HL-60/S4 (cell line): ENCODE data around the gene ACER2.

Experiments used
- in situ Hi-C: fragments of 300-500 bp; cut with MboI; formaldehyde crosslinking; loops from 2 replicates; pipeline ENCODE4 v1.14.3; 2022; ENCODE audit warnings: low sequenced_read_pairs

Gene ACER2

DNA sequence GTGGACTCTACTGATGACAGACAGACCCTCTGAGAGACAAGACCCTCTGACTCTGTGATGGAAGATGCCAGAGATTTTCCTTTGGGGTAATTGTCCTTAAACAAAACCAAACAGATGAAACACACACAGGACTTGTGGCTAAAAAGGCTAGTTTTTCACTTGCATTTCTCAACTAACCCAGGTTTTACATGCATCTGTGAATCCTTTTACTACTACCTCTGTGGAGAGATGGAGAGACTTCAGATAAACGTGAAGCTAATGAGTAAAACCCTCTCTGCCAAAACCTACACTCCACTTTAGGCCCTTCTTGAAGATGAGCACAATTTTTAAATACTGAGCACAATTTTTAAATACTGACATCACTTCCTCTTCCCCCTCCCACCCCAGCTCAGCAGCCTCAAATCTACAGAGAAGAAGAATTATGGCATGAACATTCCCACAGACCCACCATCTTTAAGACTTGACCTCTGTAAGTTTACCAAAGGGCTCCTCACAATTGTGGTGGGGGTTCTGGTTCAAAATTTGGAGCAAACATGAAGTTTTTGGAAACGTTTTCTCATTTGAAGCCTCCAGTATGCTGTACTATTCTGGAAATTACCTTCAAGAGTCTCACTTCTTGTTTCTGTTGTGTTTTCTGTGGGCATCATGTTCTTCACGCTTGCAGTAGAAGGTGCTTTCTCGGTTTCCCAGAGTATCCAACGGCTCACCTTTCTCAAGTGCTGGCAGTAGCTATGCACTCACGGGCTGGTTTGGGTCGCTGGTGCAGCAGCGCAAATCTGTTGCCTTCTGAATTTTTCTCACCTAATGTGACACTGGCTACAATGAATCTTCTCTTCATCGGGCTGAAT, 42.7 kb downstream of the ACER2 start:
- in situ Hi-C loops: no loop called here

DNA sequence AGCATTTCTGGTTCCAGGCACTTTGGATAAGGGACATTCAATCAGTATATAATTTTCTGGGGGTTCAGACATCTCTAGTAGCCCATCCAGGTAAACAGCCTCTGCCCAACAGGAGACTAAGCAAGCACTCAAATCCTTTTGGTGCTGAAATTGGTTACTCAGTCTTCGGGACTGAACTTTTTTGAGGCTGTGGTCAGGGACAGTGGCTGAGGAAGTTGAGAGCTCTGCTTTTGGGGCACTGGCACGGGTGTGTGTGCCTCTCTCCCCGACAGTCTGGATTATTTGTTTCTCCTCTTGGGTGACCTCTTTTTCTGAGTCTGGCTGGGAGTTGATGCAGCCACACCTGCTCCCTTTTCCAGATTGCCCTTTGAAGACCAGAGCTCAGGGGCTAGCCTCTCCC, 47.6 kb downstream of the ACER2 start:
- in situ Hi-C loops: no loop called here

DNA sequence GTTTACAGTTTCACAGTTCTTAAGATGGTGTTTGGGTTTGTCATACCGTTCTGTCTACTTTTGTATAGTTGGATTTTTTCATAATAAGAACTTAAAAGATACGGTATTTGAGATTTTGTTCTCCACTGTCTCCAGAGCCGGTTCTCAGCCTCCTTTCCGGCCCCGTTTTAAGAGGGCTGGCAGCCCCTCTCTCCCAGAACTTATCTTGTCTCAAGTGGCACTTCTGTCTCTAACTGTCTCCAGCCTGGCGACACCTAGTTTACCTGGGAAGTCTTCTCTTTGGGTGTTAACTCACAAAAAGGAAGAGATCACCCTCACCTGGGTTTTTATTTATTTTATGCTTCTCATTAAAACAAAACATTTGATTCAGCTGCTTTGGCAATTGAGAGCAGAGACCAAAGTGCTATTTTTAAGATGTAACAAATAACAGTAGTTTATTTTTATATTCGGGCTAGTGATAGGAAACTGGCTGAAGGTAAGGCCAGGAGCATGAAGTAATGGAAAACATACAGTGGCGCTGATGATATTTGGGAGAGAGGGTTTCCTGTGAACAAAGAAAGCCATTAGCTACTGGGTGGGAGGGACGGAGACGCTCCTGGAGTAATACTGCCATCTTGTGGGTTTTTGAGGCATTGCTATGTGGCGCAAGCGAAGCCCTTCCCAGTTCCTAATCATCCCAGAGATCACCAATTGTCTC, 48.3 kb downstream of the ACER2 start:
- in situ Hi-C loops: no loop called here

DNA sequence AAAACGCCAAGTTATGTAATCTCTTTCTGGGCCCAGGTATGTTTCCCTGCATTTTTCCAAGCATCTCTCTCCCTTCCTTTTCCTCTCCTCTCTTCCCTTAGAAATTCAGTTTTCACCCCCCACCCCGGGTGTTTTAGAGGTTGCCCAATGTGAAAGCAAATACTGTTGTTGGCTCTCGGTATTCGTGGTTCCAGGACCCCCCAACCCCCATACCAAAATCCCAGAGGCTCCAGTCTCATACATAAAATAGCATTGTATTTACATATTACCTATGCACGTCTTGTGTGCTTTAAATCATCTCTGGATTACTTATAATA, 48.8 kb downstream of the ACER2 start:
- in situ Hi-C loops: no loop called here

DNA sequence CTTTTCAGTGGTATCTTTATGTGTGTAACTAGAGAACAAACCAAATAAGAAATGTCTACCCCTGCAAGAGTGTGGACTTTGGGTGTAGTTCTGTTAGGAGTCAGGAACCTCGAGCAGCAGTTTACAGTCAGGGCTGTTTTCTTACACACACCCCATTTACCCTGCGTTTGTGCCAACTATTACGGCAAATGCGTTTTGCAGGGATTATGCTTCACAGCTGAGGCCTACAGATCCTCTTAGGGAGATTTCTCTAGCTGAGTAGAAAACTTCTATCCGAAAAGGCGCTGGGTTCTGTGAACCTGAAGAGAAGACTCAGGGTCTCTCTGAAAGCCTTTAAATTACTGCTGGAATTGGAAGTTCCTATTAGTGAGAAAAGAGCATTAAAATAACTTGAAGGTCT, 51.4 kb downstream of the ACER2 start:
- in situ Hi-C loops: no loop called here

DNA sequence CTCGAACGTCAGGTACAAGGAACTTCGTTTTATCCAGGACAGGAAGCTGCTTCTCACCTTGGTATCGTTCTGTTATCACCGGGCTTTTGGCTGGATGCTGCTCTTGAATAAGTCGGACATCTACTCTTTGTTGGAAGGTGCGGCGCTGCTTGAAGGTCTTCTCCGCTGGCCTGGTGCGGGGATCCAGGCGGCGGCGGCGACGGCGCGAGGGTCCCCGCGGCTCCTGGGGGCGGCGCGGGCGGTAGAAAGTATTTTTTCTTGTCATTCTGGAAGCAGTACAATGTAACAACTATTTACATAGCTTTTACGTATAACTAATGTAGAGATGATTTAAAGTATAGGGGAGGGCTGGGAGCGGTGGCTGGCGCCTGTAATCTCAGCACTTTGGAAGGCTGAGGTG, 52.3 kb downstream of the ACER2 start:
- in situ Hi-C loops: no loop called here

DNA sequence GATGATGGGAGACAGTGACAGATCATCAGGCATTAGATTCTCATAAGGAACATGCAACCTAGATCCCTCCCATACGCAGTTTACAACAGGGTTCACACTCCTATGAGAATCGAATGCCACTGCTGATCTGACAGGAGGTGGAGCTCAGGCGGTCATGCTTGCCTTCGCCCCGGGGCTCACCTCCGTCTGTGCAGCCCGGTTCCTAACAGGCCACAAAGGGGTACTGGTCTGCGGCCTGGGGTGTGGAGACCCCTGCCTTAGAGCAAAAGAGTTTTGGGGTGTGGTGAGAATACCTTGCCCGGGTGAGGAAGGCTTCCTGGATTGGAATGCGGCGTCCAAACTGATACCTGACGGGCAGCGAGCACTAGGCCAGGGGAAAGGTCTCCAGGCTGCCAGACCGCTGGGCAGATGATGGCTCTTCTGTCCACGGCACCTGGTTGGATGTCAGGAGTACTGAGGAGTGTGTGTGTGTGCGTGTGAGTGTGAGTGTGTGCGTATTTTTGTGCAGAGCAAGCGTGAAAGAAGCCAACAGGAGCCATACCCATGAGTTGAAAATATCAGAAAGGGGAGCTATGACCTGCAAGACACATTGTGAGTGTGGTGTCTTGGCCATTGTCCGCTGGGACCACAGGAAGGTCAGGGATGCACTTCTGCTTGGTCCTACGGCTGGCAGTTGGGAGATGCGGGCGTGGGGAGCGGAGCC, 55.4 kb downstream of the ACER2 start:
- in situ Hi-C loops: no loop called here

DNA sequence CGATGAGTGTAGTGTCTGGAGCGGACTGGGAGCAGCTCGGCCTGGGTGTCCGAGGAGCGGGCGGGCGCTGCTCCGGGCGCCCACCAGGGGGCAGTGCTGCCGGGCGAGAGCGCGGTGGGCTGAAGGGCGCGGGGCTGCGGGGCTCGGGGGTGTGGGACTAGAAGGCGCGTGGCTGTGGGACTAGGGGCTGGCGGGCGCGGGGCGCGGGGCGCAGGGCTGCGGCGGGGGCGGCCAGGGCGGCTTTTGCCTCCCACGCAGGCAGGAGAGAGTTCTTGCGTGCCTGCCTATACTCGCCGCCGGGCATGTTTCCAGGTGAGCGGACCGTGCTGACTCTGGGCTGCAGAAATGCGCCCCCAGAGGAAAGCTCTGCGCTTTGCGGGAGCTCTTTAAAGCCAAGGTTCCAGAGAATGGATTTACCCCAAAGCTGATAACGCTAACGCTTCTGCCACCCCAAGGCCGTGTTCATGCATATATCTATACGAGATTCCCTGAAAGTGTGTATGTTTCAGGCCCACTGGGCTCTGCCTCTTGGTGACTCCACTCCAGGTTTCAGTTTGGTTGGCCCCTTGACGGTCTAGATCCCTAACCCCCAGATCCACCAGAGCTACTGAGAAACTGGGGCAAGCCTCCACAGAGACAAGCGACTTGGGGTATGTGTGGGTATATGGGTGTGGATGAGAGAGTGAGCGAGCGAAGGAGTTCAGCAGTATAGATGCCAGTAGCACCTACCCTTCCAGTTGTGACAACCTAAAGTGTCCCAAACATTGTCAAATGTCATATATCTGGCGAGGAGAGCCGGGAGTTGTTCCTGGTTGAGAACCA, 56.2 kb downstream of the ACER2 start:
- in situ Hi-C loops: no loop called here

DNA sequence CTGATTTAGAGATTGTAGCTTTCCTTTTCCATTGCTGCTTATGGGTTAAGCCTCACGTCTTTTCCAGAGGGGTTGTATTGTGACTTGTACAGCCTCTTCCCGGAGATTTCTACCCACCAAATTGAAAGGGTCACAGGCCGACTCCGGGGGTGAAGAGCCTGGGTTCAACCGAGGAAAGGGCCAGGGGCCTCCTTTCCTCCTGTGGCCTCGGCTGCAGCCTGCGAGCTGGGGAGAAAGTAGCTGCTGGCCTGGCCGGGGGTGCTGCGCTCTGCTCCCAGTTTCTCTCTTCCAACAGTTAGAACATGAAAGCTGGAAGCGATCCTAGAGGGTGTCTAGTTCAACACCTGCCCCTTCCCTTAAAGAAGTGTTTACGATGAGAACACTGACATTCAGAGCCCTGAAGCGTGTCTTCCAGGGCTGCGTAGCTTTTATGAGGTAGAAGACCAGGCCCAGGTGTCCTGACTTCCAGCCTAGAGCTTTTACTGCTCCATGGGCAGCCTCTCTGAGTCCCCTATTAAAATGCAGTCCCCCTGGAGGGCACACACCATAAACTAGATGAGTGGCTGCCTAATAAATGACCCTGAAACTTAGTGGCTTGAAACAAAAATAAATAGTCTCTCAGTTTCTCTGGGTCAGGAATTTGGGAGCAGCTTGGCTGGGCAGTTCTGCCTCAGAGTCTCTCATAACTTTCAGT, 56.9 kb downstream of the ACER2 start:
- in situ Hi-C loops: no loop called here

DNA sequence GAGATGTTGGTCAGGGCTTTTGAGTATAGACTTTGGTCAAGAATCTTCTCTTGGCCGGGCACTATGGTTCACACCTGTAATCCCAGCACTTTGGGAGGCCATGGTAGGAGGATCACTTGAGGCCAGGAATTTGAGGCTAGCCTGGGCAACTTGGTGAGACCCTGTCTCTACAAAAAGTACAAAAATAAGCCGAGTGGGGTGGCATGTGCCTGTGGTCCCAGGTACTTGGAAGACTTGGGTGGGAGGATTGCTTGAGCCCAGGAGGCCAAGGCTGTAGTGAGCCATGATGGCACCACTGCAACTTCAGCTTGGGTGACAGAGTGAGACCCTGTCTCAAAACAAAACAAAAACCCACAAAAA, 57.5 kb downstream of the ACER2 start:
- in situ Hi-C loops: no loop called here

DNA sequence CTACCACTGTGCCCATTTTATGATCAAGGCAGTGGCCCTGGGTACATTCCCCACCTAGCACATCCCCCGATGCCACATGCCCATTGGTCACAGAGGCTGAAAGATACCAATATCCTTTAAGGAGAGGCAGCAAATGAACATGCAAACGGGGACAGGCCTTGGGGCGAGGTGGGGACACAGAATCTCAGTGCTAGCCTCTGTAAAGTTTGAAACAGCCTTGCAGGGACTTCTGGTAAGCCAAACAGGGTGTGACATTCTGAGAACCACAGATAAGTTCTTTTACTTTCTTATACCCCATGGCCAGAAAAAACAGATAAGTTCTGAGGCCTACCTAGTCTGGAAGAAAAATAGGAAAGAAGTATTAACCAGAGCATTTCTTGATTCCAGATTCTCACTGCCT, 60.5 kb downstream of the ACER2 start:
- in situ Hi-C loops: no loop called here

DNA sequence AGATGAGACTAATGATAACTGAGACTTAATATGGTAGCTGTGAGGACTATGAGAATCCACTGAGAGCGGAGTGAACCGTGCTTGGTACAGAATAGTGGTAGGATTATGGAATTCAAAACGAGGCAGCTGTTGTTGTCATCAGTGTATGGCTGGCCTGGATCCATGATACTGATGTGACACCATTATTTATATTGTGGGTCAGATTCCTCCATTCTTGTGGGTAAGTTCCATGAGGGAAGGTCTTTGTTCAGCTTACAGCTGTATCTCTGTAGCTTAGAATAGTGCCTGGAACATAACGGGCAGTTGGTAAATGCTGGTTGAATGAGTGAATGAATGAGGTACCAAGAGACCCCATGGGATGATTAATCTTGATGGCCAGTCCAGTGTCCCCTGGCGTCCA, 61.8 kb downstream of the ACER2 start:
- in situ Hi-C loops: no loop called here

DNA sequence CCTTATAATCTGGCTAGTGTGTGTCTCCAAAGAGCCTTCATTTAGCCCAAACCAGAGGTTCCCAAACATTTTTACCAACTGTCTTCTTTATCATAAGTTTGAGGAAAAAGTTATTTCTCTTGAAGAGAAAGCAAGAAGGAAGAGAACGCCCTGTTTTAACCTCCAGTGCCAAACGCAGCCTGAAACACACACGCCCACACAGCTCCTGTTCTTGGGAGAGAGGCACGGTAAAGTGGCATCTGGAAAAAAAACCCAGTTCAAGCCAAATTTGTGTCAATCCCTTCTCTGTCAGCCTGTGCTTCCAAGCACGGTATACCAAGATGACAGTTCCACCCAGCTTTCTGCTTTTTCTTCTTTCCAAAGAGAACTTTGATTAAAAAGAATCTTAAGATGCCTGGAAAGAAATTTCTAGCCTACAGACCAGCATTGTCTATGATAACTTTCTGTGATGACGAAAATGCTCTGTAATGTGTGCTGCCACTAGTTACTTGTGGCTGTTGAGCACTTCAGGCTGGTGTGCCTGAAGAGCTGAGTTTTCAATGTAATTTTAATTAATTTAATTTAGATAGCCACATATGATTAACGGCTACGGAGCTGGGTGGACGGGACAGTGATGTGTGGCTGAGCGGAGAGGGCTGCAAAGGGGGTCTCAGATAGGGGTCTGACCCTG, 62.3 kb downstream of the ACER2 start:
- in situ Hi-C loops: no loop called here

DNA sequence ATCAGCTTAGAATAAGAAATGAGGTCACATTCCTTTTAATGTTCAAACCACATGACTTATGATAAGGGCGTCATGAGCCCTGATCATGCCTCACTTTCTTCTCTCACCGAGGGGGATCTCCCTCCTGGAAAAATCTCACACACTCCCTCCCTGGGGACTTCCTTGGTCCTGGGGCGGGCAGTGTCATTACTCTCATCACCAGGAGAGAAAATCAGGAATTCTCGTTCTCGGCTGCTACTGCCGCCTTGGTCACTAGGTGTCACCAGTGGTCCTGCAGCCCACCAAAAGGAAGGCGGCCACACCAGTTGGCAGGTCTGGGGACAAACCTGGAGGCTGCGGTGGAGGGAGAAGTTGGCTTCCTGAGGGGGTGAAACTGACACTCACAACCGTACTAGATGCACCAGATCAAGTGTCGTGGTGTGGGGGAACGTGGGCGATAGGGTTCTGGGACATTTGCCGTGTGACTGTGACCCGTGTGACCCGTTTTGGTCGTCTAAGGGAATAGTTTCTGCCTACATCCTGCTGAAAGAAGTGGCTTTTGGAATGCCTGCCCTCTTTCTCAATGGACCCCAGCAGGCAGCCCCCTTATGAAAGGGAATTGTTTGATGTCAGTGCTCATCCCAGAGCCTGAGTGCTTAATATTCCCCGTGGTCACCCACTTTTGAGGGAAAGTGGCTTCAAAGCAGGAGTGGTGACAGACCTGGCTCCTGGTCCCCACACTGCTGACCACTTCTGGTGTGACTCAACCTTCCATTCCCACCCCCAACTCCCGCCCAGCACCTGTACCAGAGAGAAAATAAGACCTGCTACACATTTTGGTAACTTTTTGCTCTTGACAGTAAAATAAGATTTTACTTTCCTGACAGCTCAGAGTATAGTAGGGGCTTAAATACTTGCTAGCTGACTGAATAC, 63.2 kb downstream of the ACER2 start:
- in situ Hi-C loops: no loop called here

DNA sequence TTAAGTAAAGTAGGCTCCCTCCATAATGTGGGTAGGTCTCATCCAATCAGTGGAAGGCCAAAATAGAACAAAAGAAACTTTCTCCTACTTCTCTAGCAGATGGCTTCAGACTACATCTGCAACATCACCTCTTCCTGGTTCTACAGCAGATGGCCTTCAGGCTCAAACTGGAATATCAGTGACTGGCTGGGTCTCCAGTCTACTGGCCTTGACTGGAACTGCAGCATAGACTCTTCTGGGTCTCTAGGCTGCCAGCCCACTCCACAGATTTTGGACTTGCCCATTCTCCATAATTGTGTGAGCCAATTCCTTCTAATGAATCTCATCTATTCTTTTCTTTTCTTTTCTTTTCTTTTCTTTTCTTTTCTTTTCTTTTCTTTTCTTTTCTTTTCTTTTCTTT, 64.8 kb downstream of the ACER2 start:
- in situ Hi-C loops: no loop called here

DNA sequence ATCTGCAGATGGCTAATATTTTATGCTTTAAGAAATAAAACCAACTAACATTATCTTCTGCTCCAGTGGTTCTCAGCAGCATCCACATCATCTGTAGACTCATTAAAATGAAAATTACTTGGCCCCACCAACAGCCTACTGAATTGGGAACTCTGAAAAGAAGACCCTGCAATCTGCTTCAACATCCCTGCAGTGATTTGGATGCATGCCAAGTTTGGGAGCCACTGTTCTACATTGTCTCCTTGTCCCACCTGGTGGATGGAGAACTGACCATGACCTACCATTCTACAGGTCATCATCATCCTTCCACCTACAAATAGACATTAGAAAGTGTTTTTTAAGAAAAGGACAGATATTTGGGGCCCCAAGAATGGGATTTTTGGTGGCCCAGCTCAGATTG, 71.1 kb downstream of the ACER2 start:
- in situ Hi-C loops: loop anchor here (25.0 kb wide), 1 partner anchor 432 kb away; no protein-coding TSS in a partner anchor

DNA sequence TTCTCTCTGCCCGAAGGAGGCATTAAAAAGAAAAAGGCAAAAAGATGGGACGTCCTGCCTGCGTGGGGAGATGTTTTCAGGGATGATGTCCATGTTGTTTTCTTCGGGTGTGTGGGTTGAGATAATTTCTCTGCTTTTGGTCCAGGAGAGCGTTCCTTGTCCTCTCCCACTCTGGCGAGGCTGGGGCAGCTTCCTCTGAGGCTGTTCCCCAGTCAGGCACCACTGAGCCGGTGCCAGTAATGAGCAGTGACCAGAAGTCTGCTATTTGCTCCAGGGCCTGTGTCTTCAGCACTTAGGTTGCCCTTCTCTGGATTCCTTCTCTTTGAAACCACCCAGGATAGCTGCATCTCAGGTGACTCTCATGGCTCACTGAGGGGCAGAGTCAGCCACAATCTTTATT, 71.5 kb downstream of the ACER2 start:
- in situ Hi-C loops: loop anchor here (25.0 kb wide), 1 partner anchor 432 kb away; no protein-coding TSS in a partner anchor

DNA sequence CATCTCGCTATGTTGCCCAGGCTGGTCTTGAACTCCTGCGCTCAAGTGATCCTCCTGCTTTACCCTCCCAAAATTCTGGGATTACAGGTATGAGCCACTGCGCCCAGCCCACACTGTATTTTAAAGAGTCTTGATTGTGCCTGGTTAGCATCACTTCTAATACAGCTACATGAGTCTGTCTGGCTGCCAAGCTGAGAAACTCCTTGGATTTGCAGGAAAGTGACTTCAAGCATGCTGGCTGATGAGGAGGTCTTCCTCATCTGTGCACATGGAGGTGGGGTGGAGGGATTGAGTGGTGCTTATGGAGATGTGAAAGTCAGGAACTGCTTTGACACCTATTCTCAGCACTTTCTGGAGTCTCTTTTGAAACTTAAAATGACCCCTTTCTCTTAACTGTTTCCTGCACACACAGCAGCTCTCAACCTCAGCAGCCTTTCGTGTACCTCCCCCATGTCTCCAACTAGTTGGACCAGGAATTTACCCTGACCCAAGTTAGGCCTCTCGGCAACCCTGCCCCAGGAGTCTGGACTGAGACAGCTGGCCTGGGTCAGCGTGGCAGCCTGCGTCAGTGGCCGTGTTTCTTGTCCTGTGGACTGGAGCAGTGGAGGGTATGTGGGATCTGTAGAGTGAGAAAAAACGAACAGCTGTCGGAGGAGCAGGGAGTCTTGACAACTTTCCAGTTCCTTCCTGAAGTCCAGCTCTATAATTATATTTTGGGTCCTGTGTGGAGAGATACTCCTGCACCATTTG, 72.5 kb downstream of the ACER2 start:
- in situ Hi-C loops: loop anchor here (25.0 kb wide), 1 partner anchor 431 kb away; no protein-coding TSS in a partner anchor
